H1 (cell line): ENCODE results near the gene THRB. TPM values are rescaled to one million over a fixed set of nuclear protein-coding genes. Genes with fewer than 3 reads are reported as not detected.

Experiments used
- CTCF ChIA-PET: fragments of 300-600 bp; sonication (Branson Sonifier 250); formaldehyde crosslinking; loops from one replicate; lab custom pipeline; 2021; ENCODE audit not compliant: partially characterized antibody; lab: Charles Lee
- POLR2A ChIA-PET: fragments of 300-600 bp; sonication (Branson Sonifier 250); formaldehyde crosslinking; loops from one replicate; lab custom pipeline; 2021; ENCODE audit warnings: inconsistent platforms; ENCODE audit not compliant: partially characterized antibody; lab: Charles Lee
- DNase-seq, 2 experiments: peaks; one replicate each; pipeline versions ENCODE4 v3.0.0 to v3.0.0-alpha.2; 2010 to 2022; ENCODE audit warnings: low spot score in 2 of 2, low read depth in 1 of 2, mixed read lengths in 1 of 2
- FAIRE-seq: peaks from 2 replicates; lab custom pipeline; 2011; peaks lifted over from hg19 to GRCh38; lab: Jason Lieb, UNC
- H2AFZ ChIP-seq: 2 replicates; pipeline ENCODE4 v1.8.1; 2012; ENCODE audit warnings: low read length, inconsistent platforms
- H2AK5ac ChIP-seq: 2 replicates; pipeline ENCODE4 v1.6.1; 2013; ENCODE audit warnings: low read depth, low read length
- H2BK120ac ChIP-seq: replicated peaks from 2 replicates; pipeline ENCODE3; 2013; ENCODE audit warnings: low read depth, low read length, inconsistent platforms
- H2BK12ac ChIP-seq: 2 replicates; pipeline ENCODE4 v1.6.1; 2013; ENCODE audit warnings: low read depth, low read length
- H2BK15ac ChIP-seq: 2 replicates; pipeline ENCODE4 v1.6.1; 2013; ENCODE audit warnings: low read length
- H2BK20ac ChIP-seq: 2 replicates; pipeline ENCODE4 v1.6.1; 2013; ENCODE audit warnings: low read length
- H2BK5ac ChIP-seq: 2 replicates; pipeline ENCODE4 v1.6.1; 2013; ENCODE audit warnings: low read depth, low read length
- H3K14ac ChIP-seq: 2 replicates; pipeline ENCODE4 v1.6.1; 2013; ENCODE audit warnings: inconsistent platforms; ENCODE audit not compliant: insufficient read length
- H3K18ac ChIP-seq: 2 replicates; pipeline ENCODE4 v1.6.1; 2013; ENCODE audit warnings: low read length; ENCODE audit errors: extremely low read depth
- H3K23ac ChIP-seq: 2 replicates; pipeline ENCODE4 v1.6.1; 2013; ENCODE audit warnings: inconsistent platforms; ENCODE audit not compliant: insufficient read length
- H3K23me2 ChIP-seq: 2 replicates; pipeline ENCODE4 v1.6.1; 2013; ENCODE audit warnings: low read depth, low read length
- H3K27ac ChIP-seq: 2 replicates; pipeline ENCODE4 v1.6.1; 2011; ENCODE audit warnings: low read depth, low read length, inconsistent platforms
- H3K27me3 ChIP-seq, 4 experiments: replicated peaks in 1 of 4; 1 replicate in 1 of 4; 2 replicates in 3 of 4; pipeline versions ENCODE4 v1.6.1 to v1.8.1; 2011 to 2013; ENCODE audit warnings: low read length in 3 of 4, mild to moderate bottlenecking in 3 of 4, inconsistent platforms in 2 of 4, mixed read lengths in 2 of 4, moderate library complexity in 1 of 4; ENCODE audit not compliant: control insufficient read depth in 3 of 4, insufficient read depth in 3 of 4; ENCODE audit errors: extremely low read depth in 1 of 4
- H3K36me3 ChIP-seq, 4 experiments: 2 replicates each; pipeline versions ENCODE4 v1.6.1 to v1.8.1; 2011 to 2013; ENCODE audit warnings: mild to moderate bottlenecking in 4 of 4, low read length in 3 of 4, moderate library complexity in 2 of 4, control low read depth in 1 of 4, inconsistent platforms in 1 of 4; ENCODE audit not compliant: insufficient read depth in 4 of 4, control insufficient read depth in 2 of 4
- H3K4ac ChIP-seq: replicated peaks from 2 replicates; pipeline ENCODE3; 2013; ENCODE audit warnings: low read length, low read depth, mixed read lengths, inconsistent platforms; ENCODE audit not compliant: insufficient read length
- H3K4me1 ChIP-seq, 4 experiments: replicated peaks in 1 of 4; 1 replicate in 1 of 4; 2 replicates in 3 of 4; pipeline versions ENCODE4 v1.6.1 to v1.8.1; 2011 to 2013; ENCODE audit warnings: low read length in 3 of 4, inconsistent platforms in 2 of 4, mixed read lengths in 1 of 4; ENCODE audit not compliant: insufficient read depth in 4 of 4, control insufficient read depth in 3 of 4
- H3K4me2 ChIP-seq, 2 experiments: 2 replicates each; pipeline versions ENCODE4 v1.6.1 to v1.8.1; 2011 to 2013; ENCODE audit warnings: low read depth in 2 of 2, low read length in 2 of 2, control low read depth in 1 of 2, inconsistent platforms in 1 of 2, mild to moderate bottlenecking in 1 of 2; ENCODE audit not compliant: insufficient read depth in 1 of 2
- H3K4me3 ChIP-seq, 4 experiments: fragments of 200-600, 300-600 bp in 1 of 4; sonication (generic), shearing (Covaris generic), sonication (Bioruptor Twin) in 1 of 4; 2 replicates each; pipeline versions ENCODE4 v1.5.1 to v1.8.1; 2011 to 2016; ENCODE audit warnings: low read length in 4 of 4, low read depth in 3 of 4, control low read depth in 2 of 4, inconsistent platforms in 2 of 4, mild to moderate bottlenecking in 2 of 4, mixed read lengths in 1 of 4, moderate library complexity in 1 of 4; ENCODE audit not compliant: insufficient read depth in 2 of 4; ENCODE audit errors: extremely low read depth in 1 of 4
- H3K56ac ChIP-seq: replicated peaks from 2 replicates; pipeline ENCODE3; 2013; ENCODE audit warnings: low read depth, mild to moderate bottlenecking, mixed read lengths, low read length, inconsistent platforms; ENCODE audit not compliant: insufficient read length
- H3K79me1 ChIP-seq: 2 replicates; pipeline ENCODE4 v1.6.1; 2013; ENCODE audit warnings: low read depth, low read length, control low read depth
- H3K79me2 ChIP-seq, 2 experiments: 2 replicates each; pipeline versions ENCODE4 v1.6.1 to v1.8.1; 2012 to 2013; ENCODE audit warnings: low read length in 2 of 2, mild to moderate bottlenecking in 2 of 2, inconsistent platforms in 1 of 2; ENCODE audit not compliant: insufficient read depth in 2 of 2, control insufficient read depth in 1 of 2
- H3K9ac ChIP-seq, 4 experiments: replicated peaks in 1 of 4; 1 replicate in 1 of 4; 2 replicates in 3 of 4; pipeline versions ENCODE4 v1.6.1 to v1.8.1; 2011 to 2013; ENCODE audit warnings: low read depth in 3 of 4, low read length in 3 of 4, control low read depth in 2 of 4, mild to moderate bottlenecking in 2 of 4, moderate library complexity in 2 of 4, inconsistent platforms in 1 of 4; ENCODE audit errors: extremely low read depth in 1 of 4
- H3K9me3 ChIP-seq, 2 experiments: 2 replicates each; pipeline versions ENCODE4 v1.6.1 to v1.8.1; 2012 to 2013; ENCODE audit warnings: mild to moderate bottlenecking in 2 of 2, moderate library complexity in 2 of 2, control low read depth in 1 of 2, inconsistent platforms in 1 of 2, low read depth in 1 of 2, low read length in 1 of 2, mixed read lengths in 1 of 2; ENCODE audit not compliant: insufficient read depth in 2 of 2
- H4K20me1 ChIP-seq, 2 experiments: replicated peaks in 1 of 2; 2 replicates each; pipeline versions ENCODE3 to v1.8.1; 2011 to 2013; ENCODE audit warnings: inconsistent platforms in 2 of 2, low read length in 2 of 2, mild to moderate bottlenecking in 1 of 2; ENCODE audit not compliant: insufficient read depth in 2 of 2, control insufficient read depth in 1 of 2
- H4K5ac ChIP-seq: 2 replicates; pipeline ENCODE4 v1.6.1; 2013; ENCODE audit warnings: low read length, low read depth, mixed read lengths, inconsistent platforms; ENCODE audit not compliant: insufficient read length
- H4K8ac ChIP-seq: 2 replicates; pipeline ENCODE4 v1.8.0; 2013; ENCODE audit warnings: mild to moderate bottlenecking, moderate library complexity, low read length, inconsistent platforms; ENCODE audit not compliant: insufficient read depth; ENCODE audit errors: extremely low read depth
- H4K91ac ChIP-seq: replicated peaks from 2 replicates; pipeline ENCODE3; 2013; ENCODE audit warnings: low read length, mixed read lengths, inconsistent platforms; ENCODE audit not compliant: insufficient read length
- CHD2 ChIP-seq: IDR thresholded peaks from 2 replicates; pipeline ENCODE4 v1.6.1; 2012; ENCODE audit warnings: low read length, improper control_type of control experiment
- CTCF ChIP-seq, 3 experiments: IDR thresholded peaks; 1 replicate in 2 of 3; 2 replicates in 1 of 3; pipeline versions ENCODE4 v1.5.1 to v1.6.1; 2011; ENCODE audit warnings: low read length in 3 of 3, mild to moderate bottlenecking in 3 of 3, inconsistent platforms in 2 of 3, low read depth in 1 of 3, moderate library complexity in 1 of 3; ENCODE audit not compliant: insufficient read depth in 1 of 3; ENCODE audit errors: control extremely low read depth in 1 of 3
- GABPA ChIP-seq: IDR thresholded peaks from 2 replicates; pipeline ENCODE4 v1.6.1; 2011; ENCODE audit warnings: mild to moderate bottlenecking, low read length, moderate library complexity, borderline replicate concordance; ENCODE audit not compliant: insufficient read depth
- KDM1A ChIP-seq: fragments of 200-600, 300-600 bp; sonication (generic); IDR thresholded peaks from 2 replicates; pipeline ENCODE4 v1.7.1; 2016; ENCODE audit warnings: mild to moderate bottlenecking, low read length, borderline replicate concordance
- RNF2 ChIP-seq: fragments of 200-900, 300-1000 bp; sonication (generic); IDR thresholded peaks from 2 replicates; pipeline ENCODE4 v1.7.1; 2016; ENCODE audit warnings: borderline replicate concordance, low read depth, mild to moderate bottlenecking, antibody characterized with exemption, low read length; ENCODE audit not compliant: poor library complexity, severe bottlenecking; ENCODE audit errors: missing control alignments
- SP4 ChIP-seq: IDR thresholded peaks from 2 replicates; pipeline ENCODE4 v1.6.1; 2012; ENCODE audit warnings: low read length, inconsistent platforms
- SUZ12 ChIP-seq: fragments of 200-600 bp; sonication (generic); IDR thresholded peaks from 2 replicates; pipeline ENCODE4 v1.6.1; 2012; ENCODE audit warnings: mild to moderate bottlenecking, inconsistent platforms, low read length, moderate library complexity, mixed read lengths
- TAF7 ChIP-seq: optimal IDR thresholded peaks from 2 replicates; pipeline ENCODE3; 2011; ENCODE audit warnings: low read depth, mild to moderate bottlenecking, inconsistent platforms, low read length, moderate library complexity, borderline replicate concordance
- TCF12 ChIP-seq: IDR thresholded peaks from 2 replicates; pipeline ENCODE4 v1.6.1; 2011; ENCODE audit warnings: low read depth, mild to moderate bottlenecking, low read length
- TEAD4 ChIP-seq: IDR thresholded peaks from 2 replicates; pipeline ENCODE4 v1.6.1; 2012; ENCODE audit warnings: low read depth, low read length, inconsistent platforms, mixed read lengths
- WGBS, 2 experiments: shearing (Covaris generic) in 1 of 2; methylation state at CpG; one replicate each; pipeline versions ENCODE4 v1.1.6 to v1.1.7; 2013 to 2015; ENCODE audit warnings: low lambda C conversion rate in 2 of 2, mixed read lengths in 2 of 2, inconsistent platforms in 1 of 2, low coverage in 1 of 2, missing lambda C conversion rate in 1 of 2; ENCODE audit not compliant: insufficient replicate concordance in 2 of 2, insufficient coverage in 1 of 2, insufficient read length in 1 of 2; ENCODE audit errors: extremely low coverage in 1 of 2, missing lambda C conversion rate in 1 of 2; 5-methylcytosine and 5-hydroxymethylcytosine counted together
- polyA plus RNA-seq, 7 experiments: library from polyadenylated mRNA; depleted of rRNA in 3 of 7; stranded (reverse) in 5 of 7; unstranded in 2 of 7; fragments of >200 nt in 5 of 7; fragments of 200-250 nt in 2 of 7; gene quantifications; 1 replicate in 5 of 7; 2 replicates in 1 of 7; 4 replicates in 1 of 7; pipeline versions ENCODE4 v1.2.1 to v1.2.3, GENCODE V29; 2011 to 2013; ENCODE audit warnings: missing spikeins in 2 of 7, mixed read lengths in 2 of 7
- total RNA-seq: library from RNA; stranded (reverse); fragmentation: NEBNext Ultra II Directional; extraction: Animal tissue kit (Norgen Biotek cat#: 25700); gene quantifications from 2 replicates; pipeline ENCODE4 v1.2.1, GENCODE V29; 2021

Gene THRB
- total and polyA plus RNA-seq, 2 of the 8 experiments (the other 6 are each of a cell fraction or from before 2014, with no cell fraction given): 0.98 to 3.9 TPM

GRCh38 chr3:24440760-24441464 lies 53.7 kb downstream of the THRB start:
- no peak overlapping the region for H2AFZ ChIP-seq
- H3K27me3 ChIP-seq: no peaks in the 10 kb centered on the region
- H3K79me1 ChIP-seq: no peaks in the 10 kb centered on the region
- no peak overlapping the region for H2BK12ac ChIP-seq
- H3K79me2 ChIP-seq: no peaks in the 10 kb centered on the region
- no peak overlapping the region for H2BK15ac ChIP-seq
- POLR2A ChIA-PET: no interaction called here
- H3K4me3 ChIP-seq: no peak overlapping the region
- no peak overlapping the region for H4K91ac ChIP-seq
- H4K8ac ChIP-seq: no peak overlapping the region
- no peak overlapping the region for H3K4ac ChIP-seq
- no peaks in the 10 kb centered on the region for H4K20me1 ChIP-seq
- no peak overlapping the region for H4K5ac ChIP-seq
- H3K9ac ChIP-seq: no peak overlapping the region
- H3K23ac ChIP-seq: no peak overlapping the region
- H2BK20ac ChIP-seq: no peak overlapping the region
- 91% methylated on average over 3 of the region's 3 CpGs; no CpG with 5 or more reads in 1 of the 2 experiments for WGBS, 2 experiments
- H3K56ac ChIP-seq: no peak overlapping the region
- H2AK5ac ChIP-seq: no peak overlapping the region
- H3K4me2 ChIP-seq: no peak overlapping the region
- no peak overlapping the region for H3K27ac ChIP-seq
- no peak overlapping the region for H3K18ac ChIP-seq
- no peak overlapping the region for H2BK5ac ChIP-seq
- no peaks in the 10 kb centered on the region for H3K23me2 ChIP-seq
- FAIRE-seq (no peak), DNase-seq (no peak)
- CTCF ChIA-PET: interaction anchor here (0.6 to 0.7 kb wide), 2 partner anchors 18 to 89 kb away, joined by 3 read pairs; no protein-coding TSS in a partner anchor
- H3K4me1 ChIP-seq: no peaks in the 10 kb centered on the region
- H3K36me3 ChIP-seq: no peaks in the 10 kb centered on the region
- H2BK120ac ChIP-seq: no peak overlapping the region
- no peaks in the 10 kb centered on the region for H3K9me3 ChIP-seq
- H3K14ac ChIP-seq: no peak overlapping the region
- no peak for TF ChIP-seq SUZ12
- no peak for TF ChIP-seq KDM1A
- no peak for TF ChIP-seq TCF12
- TF ChIP-seq CTCF (IDR thresholded peaks at IDR 0.05; ENCODE audit: control extremely low read depth in 1 of 3, insufficient read depth in 1 of 3, low read depth in 1 of 3, low read length in 3 of 3): no peak
- no peak for TF ChIP-seq SP4
- TF ChIP-seq GABPA: no peak
- no peak for TF ChIP-seq CHD2
- no peak for TF ChIP-seq RNF2
- TF ChIP-seq TAF7: no peak
- no peak for TF ChIP-seq TEAD4
